HG03280 (cell line): ENCODE measurements around the gene RBP3.

Experiments used
- ATAC-seq: cut with Tn5 transposase; IDR thresholded peaks from one replicate; pipeline ENCODE4 v1.9.1; 2021; ENCODE audit warnings: mild to moderate bottlenecking, moderate library complexity; ENCODE audit not compliant: unreplicated experiment

Gene RBP3

GRCh38 chr10:47335906-47336305, 12.3 kb upstream of the RBP3 start:
- ATAC-seq = no peak

DNA sequence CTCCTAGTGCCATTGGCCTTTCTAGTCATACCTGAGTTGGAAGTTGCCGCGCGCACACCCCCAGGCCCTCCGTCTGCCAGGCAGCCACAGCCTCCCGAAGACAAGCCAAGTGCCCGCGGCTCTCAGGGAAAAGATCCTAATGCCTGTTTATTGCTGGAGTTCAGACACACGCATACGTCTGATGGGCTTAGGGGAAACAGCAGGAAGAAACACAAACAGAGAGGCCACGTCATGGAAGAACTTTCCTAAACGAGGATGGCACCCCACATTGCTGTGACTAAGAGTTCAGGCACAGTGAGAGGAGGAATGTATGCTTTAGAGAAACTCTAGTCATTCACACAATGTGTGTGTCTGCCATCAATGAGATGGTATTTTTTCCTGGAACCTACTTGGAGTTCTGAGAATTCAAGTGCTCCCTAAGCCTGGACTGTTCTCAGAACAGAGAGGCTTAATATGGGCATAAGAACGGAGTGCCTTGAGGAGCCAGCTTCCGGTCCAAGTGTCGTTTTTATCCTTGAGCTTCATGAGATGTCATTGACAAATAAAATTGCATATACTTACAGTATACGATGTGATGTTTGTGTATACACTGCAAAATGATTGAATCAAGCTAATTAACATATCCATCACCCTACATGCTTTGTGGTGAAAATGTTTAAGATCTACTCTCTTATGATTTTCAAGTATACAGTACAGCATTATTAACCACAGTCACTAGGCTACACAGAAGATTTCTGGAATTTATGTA, 11.6 kb upstream of the RBP3 start:
- no peak for ATAC-seq

- ATAC-seq = no peak
Measured at GRCh38 chr10:47337310-47337709, 10.9 kb upstream of the RBP3 start.

DNA sequence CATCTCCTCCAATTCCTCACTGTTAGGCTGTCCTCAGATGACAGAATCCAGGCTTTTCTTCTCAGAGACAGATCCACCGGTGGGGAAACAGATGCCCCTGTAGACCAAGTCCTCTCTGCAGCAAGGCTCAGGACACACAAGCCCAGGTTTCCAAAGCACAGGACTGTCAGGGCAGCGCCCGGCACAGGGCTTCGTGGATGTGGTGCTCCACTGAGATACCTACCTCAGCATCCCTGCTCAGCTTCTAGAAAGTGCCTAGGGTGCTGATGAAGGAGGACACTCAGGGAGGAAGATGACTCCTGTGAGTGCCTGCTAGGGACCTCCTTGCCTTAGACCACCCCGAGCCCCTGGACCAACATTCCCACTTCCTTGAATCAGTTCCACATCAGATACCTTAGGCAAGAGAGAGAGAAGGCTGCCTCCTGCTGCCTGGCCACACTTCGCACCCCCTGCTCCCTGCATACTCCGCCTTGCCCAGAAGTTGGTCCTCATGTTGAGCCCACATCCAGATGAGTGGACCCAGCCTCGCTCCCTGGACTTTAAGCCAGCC, 8.9 kb upstream of the RBP3 start:
- ATAC-seq = no peak

GRCh38 chr10:47339759-47340607, 8.2 kb upstream of the RBP3 start:
- no peak for ATAC-seq

DNA sequence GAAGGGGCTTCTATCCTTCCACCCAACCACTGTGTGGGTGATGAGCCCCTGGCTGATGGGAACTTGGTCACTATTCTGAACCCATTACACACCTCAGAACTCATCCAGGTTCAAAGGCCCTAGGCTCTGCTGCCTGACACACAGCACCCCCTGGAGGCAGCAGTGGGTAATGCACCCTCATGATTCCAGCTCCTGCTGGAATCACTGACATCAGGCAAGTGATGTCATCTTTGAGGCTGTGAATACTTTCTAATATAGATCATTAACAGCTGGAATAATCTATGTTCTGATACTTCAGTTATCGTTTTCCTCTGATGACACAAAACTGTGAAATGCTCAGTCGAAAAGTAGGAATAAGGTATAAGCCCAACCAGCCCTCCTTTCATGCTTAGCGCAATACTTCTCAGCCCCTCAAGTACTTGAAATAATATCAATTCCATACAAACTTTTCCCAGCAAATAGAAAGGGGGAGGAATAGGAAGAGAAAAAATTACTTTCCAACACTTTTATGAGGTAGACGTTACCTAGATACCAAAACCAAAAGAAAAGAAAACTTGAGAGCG, 7.5 kb upstream of the RBP3 start:
- ATAC-seq = no peak

- ATAC-seq = no peak
Measured at GRCh38 chr10:47344996-47345870, 2.9 kb upstream of the RBP3 start.

- no peak for ATAC-seq
Measured at GRCh38 chr10:47346581-47347302, 1.4 kb upstream of the RBP3 start.

- ATAC-seq = no peak
Measured at GRCh38 chr10:47347303-47347675, 874 bp upstream of the RBP3 start.

DNA sequence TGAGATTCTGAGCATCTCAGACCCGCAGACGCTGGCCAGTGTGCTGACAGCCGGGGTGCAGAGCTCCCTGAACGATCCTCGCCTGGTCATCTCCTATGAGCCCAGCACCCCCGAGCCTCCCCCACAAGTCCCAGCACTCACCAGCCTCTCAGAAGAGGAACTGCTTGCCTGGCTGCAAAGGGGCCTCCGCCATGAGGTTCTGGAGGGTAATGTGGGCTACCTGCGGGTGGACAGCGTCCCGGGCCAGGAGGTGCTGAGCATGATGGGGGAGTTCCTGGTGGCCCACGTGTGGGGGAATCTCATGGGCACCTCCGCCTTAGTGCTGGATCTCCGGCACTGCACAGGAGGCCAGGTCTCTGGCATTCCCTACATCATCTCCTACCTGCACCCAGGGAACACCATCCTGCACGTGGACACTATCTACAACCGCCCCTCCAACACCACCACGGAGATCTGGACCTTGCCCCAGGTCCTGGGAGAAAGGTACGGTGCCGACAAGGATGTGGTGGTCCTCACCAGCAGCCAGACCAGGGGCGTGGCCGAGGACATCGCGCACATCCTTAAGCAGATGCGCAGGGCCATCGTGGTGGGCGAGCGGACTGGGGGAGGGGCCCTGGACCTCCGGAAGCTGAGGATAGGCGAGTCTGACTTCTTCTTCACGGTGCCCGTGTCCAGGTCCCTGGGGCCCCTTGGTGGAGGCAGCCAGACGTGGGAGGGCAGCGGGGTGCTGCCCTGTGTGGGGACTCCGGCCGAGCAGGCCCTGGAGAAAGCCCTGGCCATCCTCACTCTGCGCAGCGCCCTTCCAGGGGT, 703 bp downstream of the RBP3 start:
- ATAC-seq = no peak

DNA sequence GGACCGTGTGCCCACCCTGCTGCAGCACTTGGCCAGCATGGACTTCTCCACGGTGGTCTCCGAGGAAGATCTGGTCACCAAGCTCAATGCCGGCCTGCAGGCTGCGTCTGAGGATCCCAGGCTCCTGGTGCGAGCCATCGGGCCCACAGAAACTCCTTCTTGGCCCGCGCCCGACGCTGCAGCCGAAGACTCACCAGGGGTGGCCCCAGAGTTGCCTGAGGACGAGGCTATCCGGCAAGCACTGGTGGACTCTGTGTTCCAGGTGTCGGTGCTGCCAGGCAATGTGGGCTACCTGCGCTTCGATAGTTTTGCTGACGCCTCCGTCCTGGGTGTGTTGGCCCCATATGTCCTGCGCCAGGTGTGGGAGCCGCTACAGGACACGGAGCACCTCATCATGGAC, 1.4 kb downstream of the RBP3 start:
- no peak for ATAC-seq

DNA sequence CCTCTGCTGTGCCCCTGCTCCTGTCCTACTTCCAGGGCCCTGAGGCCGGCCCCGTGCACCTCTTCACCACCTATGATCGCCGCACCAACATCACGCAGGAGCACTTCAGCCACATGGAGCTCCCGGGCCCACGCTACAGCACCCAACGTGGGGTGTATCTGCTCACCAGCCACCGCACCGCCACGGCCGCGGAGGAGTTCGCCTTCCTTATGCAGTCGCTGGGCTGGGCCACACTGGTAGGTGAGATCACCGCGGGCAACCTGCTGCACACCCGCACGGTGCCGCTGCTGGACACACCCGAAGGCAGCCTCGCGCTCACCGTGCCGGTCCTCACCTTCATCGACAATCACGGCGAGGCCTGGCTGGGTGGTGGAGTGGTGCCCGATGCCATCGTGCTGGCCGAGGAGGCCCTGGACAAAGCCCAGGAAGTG, 1.8 kb downstream of the RBP3 start:
- ATAC-seq = no peak

DNA sequence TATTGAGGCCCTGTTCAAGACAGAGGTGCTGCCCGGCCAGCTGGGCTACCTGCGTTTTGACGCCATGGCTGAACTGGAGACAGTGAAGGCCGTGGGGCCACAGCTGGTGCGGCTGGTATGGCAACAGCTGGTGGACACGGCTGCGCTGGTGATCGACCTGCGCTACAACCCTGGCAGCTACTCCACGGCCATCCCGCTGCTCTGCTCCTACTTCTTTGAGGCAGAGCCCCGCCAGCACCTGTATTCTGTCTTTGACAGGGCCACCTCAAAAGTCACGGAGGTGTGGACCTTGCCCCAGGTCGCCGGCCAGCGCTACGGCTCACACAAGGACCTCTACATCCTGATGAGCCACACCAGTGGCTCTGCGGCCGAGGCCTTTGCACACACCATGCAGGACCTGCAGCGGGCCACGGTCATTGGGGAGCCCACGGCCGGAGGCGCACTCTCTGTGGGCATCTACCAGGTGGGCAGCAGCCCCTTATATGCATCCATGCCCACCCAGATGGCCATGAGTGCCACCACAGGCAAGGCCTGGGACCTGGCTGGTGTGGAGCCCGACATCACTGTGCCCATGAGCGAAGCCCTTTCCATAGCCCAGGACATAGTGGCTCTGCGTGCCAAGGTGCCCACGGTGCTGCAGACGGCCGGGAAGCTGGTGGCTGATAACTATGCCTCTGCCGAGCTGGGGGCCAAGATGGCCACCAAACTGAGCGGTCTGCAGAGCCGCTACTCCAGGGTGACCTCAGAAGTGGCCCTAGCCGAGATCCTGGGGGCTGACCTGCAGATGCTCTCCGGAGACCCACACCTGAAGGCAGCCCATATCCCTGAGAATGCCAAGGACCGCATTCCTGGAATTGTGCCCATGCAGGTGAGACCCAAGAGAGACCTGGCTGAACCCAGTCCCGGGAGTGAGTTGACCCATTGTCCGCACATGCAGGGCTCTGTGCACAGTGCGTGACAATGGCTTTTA, 2.8 kb downstream of the RBP3 start:
- no peak for ATAC-seq

DNA sequence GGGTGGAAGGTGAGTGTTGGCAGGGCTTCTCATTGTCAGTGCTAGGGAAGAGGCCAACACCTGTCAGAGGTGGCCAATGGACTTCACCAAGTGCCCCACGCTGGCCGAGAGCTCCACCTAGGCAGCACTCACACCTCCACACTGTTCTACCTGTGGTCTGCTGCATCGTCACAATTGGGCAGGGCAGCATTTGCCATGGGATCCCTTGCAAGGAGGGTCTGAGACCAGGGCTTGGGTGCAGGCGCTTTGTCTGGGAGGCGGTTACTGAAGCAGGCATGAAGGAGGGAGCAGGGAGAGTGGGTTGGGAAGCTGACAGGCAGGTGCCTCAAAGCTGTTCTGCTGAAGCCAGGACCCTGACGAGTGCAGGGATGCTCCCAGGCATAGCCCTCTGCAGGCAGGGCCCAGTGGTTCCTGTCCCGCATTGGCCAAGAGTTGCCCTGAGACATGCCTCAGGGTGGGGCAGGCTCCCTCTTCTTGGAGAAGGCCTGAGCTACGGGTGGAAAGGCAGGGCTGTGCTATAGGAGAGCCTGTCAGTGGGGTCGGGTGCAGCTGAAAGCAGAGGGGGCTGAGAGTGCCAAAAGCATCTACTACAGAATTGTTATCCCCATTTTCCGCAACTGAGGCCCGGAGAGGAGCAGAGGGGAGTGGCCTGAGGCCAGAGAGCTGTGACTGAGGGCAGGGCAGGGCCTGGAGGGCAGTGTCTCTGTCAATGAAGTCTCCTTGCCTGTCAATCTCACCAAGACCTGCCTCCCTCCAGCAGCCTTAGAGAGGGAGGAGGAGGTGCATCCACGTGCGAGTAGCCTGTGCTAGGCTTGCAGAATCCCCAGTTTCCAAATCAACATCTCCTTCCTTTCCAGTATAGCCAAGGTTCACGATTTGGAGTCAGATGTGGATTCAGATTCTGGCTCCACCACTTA, 4.0 kb downstream of the RBP3 start:
- no peak for ATAC-seq

DNA sequence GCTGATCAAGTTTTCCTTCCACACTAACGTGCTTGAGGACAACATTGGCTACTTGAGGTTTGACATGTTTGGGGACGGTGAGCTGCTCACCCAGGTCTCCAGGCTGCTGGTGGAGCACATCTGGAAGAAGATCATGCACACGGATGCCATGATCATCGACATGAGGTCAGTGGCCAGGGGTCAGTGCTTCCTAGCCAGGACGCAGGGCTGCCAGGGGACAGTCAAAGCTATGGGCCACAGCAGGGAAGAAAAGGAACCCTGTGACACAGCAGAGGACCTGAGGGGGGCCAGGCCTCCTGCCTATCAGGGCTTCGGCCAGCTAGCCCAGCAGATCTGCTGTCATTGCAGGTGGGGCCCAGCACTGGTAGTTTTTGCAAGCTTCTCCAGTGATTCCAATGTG, 5.2 kb downstream of the RBP3 start:
- ATAC-seq = no peak

GRCh38 chr10:47354165-47354564, 6.0 kb downstream of the RBP3 start:
- no peak for ATAC-seq

DNA sequence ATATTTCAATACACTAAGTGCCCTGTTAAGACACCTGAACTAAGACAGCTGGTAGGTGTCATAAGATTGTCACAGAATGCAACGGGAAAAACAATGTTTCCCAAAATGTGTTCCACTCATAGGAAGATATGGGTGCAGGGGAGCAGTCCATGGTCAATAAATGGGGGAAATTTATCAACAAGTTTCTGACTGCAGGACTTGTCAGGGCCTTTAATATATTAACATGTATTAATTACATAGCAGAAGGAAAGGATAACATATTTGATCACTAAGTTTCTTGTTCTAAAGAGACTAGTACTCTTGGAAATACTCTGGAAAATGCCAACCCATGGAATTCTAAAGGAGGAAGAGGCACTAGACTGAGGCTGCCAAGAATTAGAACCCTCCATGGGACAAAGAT, 6.7 kb downstream of the RBP3 start:
- ATAC-seq = no peak
